ENCODE results near the gene ZBTB7A.

Gene ZBTB7A

DNA sequence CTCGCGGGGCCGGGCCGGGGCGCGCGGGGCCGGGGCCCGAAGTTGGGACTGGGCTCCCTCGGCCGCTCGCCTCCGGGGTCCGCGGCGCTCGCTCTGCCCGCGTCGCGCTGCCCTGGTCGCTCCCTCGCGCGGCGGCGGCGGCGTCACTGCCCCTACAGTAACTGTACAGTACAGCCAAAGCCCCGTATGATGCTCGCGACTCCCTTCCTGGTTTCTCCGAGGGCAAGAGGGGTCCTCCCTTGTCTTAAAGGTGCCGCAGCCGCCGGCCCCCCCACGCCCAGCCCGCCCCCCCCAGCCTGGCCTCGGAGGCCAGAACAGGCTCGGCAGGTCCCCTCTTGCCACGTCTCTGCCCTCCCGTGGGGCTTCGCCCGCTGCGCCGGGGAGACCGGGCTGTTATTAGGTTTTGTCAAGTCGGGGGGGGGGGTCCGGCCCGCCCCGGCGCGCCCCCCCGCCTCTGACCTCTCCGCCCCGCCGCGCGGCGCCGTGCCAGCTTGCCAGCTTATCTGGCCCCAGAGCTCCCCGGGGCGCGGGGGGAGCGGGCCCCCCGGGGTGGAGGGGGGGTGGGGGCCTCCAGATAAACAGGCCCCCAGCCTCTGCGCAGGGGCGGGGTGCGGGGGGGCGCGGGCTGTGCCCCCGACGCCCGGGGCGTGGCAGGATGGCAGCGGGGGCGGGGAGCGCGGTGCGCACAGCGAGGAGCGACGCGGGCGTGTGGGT is at the start of gene ZBTB7A:
Gene ZBTB7A, minus strand, starts transcription at position 218 of the 714 bp plus-strand sequence. CDS start 11,667 bp downstream, outside the sequence.
- DNase-seq: peak; percentile 87

DNA sequence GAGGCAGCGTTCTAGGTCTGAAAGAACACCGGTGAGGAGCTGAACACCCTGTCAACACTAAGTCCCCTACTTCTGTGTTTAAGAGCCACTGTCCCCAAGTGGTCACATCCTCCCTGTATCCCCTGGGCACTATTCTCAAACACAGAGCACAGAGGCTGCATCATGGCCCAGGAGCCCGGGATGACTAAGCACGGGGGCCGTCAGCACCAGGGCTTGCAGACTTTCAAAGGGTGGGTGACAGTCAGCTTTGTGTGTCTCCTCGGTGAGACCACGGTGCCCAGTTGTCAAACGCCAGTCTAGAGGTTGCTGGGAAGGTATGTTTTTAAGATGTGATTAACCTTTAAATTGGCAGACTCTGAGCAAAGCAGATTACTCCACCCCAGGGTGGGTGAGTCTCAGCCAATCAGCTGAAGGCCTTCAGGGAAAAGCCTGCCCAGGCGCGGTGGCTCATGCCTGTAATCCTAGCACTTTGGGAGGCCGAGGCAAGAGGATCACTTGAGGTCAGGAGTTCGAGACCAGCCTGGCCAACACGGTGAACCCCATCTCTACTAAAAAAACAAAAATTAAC is 49.2 kb upstream of the ZBTB7A start:
- DNase-seq: no peak

DNA sequence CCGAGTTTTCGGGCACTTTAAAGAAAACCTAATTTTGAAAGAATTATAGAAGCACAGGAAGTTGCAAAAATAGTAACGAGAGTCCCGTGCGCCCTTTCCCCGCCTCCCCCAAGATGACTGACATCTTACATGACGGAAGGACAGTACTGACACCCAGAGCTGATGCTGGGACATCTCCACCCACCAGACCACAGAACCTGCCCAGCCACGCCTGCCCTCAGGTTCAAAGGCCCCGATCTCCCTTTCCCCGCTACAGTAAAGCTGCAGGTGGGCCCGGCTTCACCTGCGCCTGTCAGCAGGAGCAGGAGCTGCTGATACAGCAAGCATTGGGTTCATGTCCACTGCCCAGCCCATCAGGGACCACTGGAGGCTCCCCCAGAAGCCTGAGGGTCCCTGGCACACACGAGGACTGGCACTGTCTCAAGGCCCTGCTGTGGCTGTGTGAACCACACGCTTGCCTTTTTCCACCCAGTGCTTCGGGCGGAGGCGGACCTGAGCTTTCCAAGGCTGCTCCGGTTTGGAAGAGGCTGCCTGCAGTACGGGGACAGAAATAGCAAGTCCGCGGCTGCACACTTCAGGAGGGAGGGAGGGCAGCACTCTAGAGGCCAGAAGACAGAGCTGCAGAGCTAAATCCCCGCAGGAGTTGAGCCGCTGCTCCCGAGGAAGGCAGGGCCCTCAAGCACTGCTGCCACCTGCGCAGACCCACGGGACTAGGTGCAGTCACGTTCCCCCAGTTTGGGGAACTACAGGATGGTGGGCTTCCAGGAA is 48.5 kb upstream of the ZBTB7A start:
- DNase-seq: no peak

DNA sequence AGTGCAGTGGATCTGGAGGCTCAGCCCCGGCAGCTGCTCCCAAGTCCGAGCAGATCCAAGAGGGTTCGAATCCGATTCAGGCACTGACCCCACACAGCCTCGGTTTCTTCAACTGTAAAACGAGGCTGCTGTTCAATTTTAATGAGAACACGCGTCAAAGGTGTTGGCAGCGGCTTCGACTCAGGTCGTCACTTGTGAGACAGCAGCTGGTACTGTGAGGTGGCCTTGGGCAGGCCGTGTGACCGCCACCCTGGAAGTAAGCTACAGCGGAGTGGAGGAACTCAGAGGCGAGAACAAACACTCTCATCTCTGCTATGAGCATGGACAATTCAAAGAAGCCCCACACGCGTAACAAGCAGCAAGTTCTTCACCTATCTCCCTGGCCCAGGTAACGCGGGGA is 47.5 kb upstream of the ZBTB7A start:
- no peak for DNase-seq

DNA sequence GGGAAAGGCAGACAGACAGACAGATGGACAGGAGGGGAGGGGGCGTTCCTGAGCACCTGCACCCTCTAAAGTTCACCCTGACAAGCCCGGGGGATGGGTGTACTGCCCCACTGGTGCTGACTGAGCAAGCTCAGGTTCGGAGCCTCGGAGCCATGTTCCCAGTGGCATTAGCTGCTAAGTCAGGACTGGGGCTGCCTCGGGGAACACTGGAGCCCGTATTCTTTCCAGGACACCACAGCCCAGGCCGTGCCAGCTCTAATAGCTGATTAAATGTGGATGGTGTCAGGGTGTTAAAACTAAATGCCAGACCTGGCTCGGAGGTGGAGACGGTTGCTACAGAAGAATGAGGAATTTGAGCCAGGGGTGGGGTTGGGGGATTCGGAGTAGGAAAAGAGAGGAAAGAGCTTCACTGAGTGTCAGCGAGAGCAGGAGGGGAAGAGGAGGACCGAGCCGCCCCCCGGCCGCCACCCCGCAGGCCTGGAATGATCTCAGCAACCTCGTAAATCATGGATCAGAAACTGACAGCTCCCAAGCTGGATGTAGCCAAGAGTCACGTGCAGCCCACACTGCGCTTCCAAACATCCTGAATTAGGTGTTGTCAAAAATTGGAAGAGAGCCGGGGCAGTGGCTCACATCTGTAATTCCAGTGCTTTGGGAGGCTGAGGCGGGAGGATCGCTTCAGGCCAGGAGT is 46.8 kb upstream of the ZBTB7A start:
- no peak for DNase-seq

DNA sequence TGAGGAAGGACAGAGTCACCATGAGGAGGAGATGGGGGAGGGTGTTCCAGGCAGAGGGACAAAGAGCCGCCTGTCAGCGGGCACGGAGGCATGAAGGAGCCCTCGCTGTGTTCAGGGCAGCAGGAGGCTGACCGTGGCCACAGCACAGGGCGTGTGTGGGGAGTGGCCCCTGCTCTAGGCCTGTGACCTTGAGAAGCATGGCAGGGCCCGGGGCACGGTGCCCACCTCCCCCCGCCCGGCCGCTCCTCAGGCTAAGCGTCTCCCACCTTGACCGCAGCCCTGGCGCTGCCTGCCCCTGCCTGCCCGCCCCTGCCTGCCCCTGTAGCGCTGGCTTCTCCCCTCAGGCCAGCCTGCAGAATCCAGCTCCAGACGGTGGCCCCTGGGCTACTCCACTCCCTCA is 45.7 kb upstream of the ZBTB7A start:
- no peak for DNase-seq

DNA sequence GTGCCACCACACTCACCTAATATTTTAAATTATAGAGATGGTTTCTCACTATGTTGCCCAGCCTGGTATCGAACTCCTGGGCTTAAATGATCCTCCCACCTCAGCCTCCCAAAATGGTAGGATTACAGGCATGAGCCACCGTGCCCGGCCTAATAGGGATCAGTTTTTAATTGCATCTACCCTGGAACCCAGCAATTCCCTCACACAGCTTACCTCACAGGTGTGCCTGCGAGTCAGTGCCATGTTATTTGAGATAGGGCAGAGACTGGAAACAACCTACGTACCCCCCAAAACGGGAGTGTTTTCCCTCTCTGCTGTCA is 42.9 kb upstream of the ZBTB7A start:
- DNase-seq: no peak

DNA sequence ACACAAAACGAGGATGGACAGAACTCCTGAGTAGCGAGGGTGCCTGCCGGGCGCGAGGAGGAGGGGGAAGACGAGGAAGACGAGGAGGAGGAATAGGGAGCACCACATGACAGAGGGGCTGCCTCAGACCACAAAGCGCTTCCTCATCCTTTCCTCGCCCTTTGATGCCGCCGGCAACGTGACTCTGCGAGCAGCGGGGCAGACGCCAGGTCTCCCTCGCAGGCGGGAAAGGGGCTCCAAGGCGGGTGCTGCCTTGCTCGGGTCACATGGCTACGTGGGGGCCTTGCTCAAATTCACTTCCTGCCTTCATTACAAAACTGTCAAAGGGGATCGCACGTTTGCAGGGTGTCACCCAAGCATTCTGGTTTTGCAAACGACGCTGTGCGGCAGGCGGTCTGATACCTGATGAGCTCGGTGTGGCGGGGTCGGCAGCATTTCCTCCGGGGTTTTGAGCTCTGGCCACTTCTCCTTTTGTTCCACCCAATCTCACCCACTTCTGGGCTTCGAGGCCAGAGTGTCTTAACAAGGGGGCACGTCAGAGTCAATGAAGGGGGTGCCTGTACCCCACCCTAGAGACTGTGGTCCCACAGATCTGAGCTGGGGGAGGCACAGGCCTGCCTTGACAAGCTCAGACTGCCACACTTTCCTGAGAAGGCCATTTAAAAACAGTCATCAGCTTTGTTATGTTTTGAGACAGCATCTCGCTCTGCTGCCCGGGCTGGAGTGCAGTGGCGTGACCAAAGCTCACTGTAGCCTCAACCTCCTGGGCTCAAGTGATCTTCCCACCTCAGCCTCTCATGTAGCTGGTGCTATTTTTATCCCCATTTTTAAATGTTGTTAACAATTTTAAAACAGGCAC is 42.3 kb upstream of the ZBTB7A start:
- DNase-seq: no peak

DNA sequence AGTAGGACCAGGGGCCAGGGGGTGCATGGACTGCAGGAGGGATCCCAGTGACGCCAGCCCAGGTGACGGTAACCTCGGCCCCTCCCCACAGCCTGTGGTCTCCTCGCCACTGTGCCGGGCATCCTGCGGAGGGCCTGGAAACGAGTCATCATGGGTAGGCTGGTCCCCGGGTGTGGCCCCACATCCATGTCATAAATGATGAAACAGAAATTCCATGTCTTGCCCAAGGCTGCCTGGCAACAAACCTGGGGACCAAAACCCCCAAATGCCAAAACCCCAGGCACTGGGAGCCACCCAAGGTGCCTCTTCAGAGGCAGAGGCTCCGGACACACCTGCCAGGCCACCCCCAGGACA is 36.4 kb upstream of the ZBTB7A start:
- DNase-seq: no peak

DNA sequence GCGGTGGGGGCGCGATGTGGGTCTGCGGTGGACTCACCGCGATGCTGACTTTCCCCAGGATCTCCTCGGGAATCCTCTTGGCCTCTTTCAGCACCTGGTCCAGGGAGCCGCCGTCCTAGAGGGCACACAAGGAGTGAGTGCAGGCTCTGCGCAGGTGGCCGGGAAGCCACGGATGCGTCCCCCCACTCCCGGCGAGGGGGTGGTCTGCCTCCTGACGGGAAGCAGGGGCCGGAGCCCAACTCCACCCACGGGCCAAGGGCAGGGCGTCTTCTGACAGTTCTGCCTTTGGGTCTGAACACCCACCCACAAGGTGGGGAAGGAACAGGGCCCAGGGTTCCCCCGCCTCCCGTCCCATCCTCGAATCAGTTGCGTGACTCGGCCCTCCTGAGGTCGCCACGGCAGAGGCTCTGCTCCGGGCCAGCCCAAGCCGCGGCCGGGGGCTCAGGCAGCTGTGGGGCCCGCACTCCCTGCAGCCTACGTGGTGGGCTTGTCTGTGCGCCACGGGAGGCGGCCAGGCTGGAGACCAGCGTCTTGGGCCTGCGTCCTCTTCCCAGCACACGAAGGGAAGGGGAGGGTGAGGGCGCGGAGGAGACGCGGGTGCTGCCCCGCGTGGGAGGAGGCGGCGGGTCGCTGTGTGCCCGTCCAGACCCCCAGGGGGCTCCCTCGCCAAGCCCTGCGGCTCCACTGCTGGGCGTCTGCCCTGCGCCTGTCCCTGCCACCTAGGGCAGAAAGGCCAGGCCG is 35.8 kb upstream of the ZBTB7A start:
- no peak for DNase-seq

DNA sequence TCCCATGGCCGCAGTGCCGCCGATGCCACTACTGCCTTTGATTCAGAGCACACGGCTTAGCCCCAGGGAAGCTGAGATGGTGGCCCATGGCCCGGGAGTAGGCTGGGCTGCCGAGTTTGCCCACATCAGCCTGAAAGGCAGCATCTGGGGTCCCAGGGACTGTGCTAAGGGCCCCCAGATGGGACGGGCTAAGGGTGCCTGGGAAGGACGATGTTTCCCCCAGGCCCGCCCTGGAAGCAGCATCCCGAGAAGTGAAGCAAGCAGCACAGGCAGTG is 34.7 kb upstream of the ZBTB7A start:
- DNase-seq: no peak

DNA sequence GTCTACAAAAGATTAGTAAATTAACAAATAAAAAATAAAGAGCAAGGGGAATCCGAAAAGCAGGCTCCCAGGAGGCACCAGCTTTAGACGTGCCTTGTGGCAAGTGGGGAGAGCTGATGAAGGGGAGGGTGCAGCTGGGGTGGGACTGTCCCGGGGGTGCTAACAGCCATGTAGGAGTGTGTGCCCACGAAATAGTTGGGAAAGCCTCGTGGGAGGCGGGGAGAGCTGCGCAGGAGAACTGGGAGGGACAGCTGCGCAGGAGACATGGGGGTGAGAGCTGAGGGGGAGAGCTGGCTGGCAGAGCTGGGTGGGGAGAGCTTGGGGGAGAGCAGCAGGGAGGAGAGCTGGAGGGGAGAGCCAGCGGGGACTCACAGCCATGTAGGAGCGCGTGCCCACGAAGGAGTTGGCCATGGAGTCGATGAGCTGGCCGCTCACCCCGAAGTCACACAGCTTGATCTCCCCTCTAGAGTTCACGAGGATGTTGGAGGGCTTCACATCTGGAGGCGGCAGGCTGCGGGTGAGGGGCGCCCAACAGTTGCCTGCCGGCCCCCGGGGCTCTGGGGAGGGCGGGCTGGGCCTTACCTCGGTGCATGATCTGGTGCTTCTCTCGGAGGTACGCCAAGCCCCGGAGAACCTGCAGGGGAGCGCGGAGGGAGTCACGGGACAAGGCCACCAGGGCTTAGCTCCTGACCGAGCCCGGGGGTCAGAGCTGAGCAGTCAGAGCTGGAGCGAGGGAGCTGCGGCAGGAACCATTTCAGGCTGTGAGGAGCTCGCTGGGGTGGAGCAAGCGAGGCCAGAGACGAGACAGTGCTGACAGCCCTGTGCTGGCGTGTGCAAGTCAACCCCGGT is 34.2 kb upstream of the ZBTB7A start:
- no peak for DNase-seq

DNA sequence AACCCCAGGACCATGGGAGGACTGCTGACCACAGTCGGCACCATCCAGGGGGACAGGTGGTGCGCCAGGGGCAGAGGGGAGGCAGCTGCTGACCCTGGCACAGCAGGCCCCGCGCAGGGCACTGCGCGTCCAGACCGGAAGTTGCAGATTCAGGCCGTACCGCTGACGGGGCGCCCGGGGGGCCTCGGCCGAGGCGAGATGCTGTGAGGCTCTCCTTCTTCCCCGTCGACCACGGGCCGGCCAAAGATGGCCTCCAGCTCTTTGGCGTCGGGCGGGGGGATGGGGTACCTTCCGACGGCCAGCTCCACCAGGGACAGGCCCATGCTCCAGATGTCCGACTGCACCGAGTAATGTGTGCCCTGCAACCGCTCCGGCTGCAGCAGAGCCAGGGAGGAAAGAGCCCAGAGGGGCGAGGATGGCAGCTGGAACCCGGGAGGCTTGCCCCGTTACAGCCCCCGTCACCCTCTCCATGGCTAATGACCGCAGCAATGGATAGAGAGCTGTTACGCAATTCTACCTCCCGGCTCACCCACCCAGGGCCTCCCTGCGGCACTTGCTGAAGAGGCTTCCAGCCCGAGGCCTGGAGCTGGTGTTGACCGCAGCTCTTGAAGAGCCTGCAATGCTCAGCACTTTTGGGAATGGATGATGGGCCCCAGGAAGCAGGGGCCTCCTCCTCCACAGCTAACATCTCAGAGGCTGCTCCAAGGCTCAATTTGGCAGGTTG is 32.5 kb upstream of the ZBTB7A start:
- DNase-seq: no peak

DNA sequence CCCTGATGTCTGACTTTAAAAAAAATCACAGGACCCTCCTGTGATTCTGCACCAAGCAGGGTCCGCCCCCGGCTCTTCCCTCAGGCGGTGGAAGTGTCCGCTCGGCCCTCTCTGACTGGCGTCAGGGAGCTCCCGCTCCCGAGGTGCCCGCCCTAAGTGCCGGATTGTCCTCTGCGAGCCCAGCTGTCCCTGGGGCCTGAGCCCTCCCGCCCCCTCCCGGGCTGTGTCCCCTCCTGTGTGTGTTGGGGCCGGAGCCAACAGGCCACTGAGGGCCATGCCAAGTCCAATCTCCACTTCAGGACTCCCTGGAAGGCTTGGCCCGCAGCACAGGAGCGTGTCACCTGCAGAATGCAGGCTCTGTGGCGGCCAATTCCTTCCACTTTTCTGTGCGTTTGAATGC is 31.8 kb upstream of the ZBTB7A start:
- DNase-seq: no peak

DNA sequence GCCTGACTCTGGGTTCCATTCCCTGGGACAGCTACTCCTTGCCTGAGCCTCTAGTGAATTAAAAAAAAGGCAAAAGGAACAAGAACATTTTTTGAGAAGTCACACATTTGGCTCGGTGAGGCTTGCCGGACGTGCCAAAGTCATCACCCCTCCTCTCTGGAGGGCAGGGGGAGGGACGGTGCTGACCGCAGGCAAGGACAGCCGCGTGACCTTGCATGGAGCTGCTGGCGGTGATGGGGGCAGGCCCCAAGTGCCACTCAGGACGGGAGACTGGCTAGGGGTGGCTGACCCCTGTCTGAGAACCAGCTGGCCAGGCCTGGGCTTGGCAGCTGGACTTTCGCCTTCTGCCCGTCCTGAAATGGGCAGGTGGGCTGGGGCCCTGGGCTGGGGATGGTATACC is 30.8 kb upstream of the ZBTB7A start:
- DNase-seq: no peak

DNA sequence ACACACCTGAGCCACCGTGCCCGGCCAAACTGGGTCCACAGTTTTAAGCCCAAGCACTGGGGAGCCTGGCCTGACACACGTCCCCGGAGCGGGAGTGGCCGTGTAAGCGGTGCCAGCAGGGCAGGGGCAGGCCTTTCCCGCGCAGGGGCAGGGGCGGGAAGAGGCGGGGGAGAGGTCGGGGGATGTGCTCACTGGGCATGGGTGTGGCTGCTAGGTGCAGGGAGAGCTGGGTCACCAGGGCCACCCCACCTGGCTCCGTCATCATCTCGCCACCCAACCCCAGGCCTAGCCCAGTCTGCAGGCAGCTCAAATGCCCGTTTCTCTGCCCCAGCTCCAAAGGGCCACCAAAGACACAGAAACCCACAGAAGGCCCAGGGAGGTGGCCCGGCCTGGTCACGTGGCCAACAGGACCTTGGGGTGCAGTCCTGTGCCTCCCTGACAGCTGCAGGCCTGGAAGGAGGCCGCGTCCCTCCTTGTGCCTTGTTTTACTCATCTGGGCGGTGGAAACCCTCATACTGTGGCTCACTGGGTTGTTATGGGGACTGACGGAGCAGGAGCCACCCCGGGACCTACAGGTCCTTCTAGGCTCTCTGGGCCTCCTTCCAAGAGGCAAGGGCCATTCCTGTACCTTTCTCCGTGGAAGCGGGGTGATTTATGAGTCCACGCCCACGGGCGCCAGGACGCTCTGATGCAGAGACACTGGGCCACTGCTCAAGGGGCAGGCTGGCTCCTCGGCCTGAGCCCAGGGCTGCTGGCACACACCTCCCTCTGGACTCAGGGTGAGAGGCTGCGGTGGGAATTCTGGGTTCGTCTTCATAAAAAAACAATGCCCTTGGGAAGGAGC is 29.6 kb upstream of the ZBTB7A start:
- no peak for DNase-seq

DNA sequence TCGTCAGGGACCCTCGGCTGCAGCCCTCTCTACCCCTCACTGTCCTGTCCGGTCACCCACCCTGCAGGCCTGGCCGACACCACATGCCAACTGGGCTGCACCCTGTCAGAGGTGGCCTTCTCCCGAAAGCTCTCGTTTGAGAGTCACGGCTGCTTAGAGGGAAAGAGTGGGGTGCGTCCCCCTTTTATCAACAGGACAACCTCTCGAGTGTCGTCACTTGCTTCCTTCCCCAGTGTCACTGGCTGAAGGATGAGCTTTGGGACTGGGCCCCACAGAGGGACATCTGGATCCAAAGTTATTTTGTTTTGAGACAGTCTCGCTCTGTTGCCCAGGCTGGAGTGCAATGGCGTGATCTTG is 28.8 kb upstream of the ZBTB7A start:
- no peak for DNase-seq

DNA sequence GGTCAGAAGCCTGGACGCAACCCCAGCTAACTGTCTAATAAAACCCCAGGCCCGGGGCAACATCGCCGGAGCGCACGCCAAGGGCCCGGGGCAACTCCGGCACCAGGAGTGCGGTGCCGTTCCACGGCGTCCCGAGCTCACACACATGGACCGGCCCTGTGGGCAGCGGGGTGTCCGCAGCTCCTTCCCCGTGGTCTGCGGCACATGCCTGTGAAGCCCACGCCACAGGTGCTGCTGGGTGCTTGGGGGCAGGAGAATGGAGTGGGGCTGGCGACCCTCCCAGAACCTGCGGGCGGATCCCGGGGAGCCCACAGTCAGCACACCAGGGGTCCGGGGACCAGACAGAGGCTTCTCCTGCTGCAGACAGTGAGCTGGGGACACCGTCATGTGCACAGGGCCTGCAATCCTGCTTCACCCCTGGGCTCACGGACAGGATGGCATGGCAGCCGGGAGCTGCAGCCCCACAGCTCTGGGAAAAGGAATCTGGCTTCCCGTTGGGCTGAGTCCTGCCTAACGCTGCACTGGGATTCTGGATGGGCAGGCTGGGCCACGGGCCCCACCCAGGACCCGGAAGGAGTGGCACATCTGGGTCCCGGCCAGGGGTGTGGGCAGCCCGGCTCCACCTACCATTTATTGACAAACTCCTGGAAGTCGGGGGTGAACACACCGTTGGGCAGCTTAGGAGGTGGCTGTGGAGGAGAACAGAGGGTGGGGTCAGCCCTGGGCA is 28.2 kb upstream of the ZBTB7A start:
- no peak for DNase-seq

DNA sequence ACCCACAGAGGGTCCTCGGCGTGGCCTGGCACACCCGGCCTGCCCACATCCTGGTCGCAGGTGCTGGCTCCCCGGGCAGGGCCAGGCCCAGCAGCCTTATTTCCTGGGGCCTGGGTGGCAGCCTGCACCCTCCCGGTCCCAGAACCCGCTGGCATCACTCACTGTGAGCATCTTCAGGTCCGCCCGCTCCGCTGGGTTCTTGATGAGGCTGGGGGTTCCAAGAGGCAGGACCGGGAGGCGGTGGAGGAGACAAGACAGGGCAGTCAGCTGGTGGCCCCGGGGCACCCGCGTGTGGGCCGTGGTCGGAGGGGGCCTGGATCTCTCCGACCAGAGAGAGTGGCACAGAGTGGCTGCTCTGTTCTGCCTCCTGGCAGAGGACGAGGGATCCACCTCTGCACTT is 27.6 kb upstream of the ZBTB7A start:
- DNase-seq: no peak

Data from left hindlimb (tissue), 1 donor.